BJ (cell line): ENCODE data around the gene CEP63. TPM values are rescaled to one million over a fixed set of nuclear protein-coding genes. Genes with fewer than 3 reads are reported as not detected.

ENCODE experiments used
- CTCF ChIA-PET: fragments of 350-600 bp; formaldehyde crosslinking; extraction: SDS; loops from one replicate; lab custom pipeline; 2021; ENCODE audit warnings: antibody characterized with exemption, inconsistent platforms; lab: Yijun Ruan, JAX
- POLR2A ChIA-PET: fragments of 300-600 bp; sonication (Branson Sonifier 250); formaldehyde crosslinking; extraction: SDS; loops from one replicate; lab custom pipeline; 2021; ENCODE audit warnings: antibody characterized with exemption; lab: Charles Lee
- DNase-seq: peaks from one replicate; pipeline ENCODE4 v3.0.0-alpha.2; 2011; ENCODE audit warnings: low read depth
- H3K27me3 ChIP-seq: 2 replicates; pipeline ENCODE4 v1.6.0; 2011; ENCODE audit warnings: low read length; ENCODE audit not compliant: control insufficient read depth, insufficient read depth
- H3K36me3 ChIP-seq: 2 replicates; pipeline ENCODE4 v1.5.1; 2011; ENCODE audit warnings: low read length; ENCODE audit not compliant: control insufficient read depth, insufficient read depth
- H3K4me3 ChIP-seq: 2 replicates; pipeline ENCODE4 v1.5.1; 2011; ENCODE audit warnings: low read depth, mild to moderate bottlenecking, control low read depth, low read length
- CTCF ChIP-seq: IDR thresholded peaks from 2 replicates; pipeline ENCODE4 v1.5.1; 2011; ENCODE audit warnings: low read depth, mild to moderate bottlenecking, control low read depth, inconsistent platforms, low read length, moderate library complexity; ENCODE audit not compliant: insufficient read depth
- polyA plus RNA-seq: library from polyadenylated mRNA; depleted of rRNA; stranded (reverse); fragments of >200 nt; gene quantifications from 2 replicates; pipeline ENCODE4 v1.2.3, GENCODE V29; 2011

The CEP63 gene
- polyA plus RNA-seq, 1 experiment = 6.4 TPM

GRCh38 chr3:134505485-134505884 is 19.6 kb downstream of the CEP63 start:
- CTCF ChIA-PET = no interaction called here
- no peak for TF ChIP-seq CTCF
- Histone ChIP-seq H3K4me3 (no peak overlapping the region), H3K36me3 (peaks cover 1% of the 10 kb centered on the region), H3K27me3 (no peaks in the 10 kb centered on the region)
- POLR2A ChIA-PET = no interaction called here
- no peak for DNase-seq

- H3K27me3 ChIP-seq = no peaks in the 10 kb centered on the region
- no peak overlapping the region for H3K4me3 ChIP-seq
- CTCF ChIA-PET = no interaction called here
- no peak for DNase-seq
- no peak for TF ChIP-seq CTCF
- H3K36me3 ChIP-seq = peaks cover 2% of the 10 kb centered on the region
- POLR2A ChIA-PET = no interaction called here
Observed at GRCh38 chr3:134511500-134511899, 25.6 kb downstream of the CEP63 start.

GRCh38 chr3:134516905-134517304 is 31.0 kb downstream of the CEP63 start:
- Histone ChIP-seq H3K36me3 (no peaks in the 10 kb centered on the region; the same call in 1 of the 2 replicates), H3K27me3 (no peaks in the 10 kb centered on the region), H3K4me3 (no peak overlapping the region)
- TF ChIP-seq CTCF = no peak
- DNase-seq = no peak
- CTCF ChIA-PET = interaction anchor here (0.6 to 0.8 kb wide), 2 partner anchors 12 to 470 kb away, joined by 3 to 4 read pairs; no protein-coding TSS in a partner anchor
- POLR2A ChIA-PET = no interaction called here

- H3K4me3 ChIP-seq = no peak overlapping the region
- no peaks in the 10 kb centered on the region for H3K27me3 ChIP-seq
- CTCF ChIA-PET = no interaction called here
- H3K36me3 ChIP-seq = no peaks in the 10 kb centered on the region
- POLR2A ChIA-PET = interaction anchor here (0.6 kb wide), 1 partner anchor 1929 kb away, joined by 4 read pairs; no protein-coding TSS in a partner anchor
- TF ChIP-seq CTCF = no peak
- DNase-seq = peak; percentile 10
Observed at GRCh38 chr3:134517791-134518190, 31.9 kb downstream of the CEP63 start.

- no peak for TF ChIP-seq CTCF
- no peak for DNase-seq
- ChIA-PET POLR2A (no interaction called here), CTCF (no interaction called here)
- no peaks in the 10 kb centered on the region for H3K27me3 ChIP-seq
- H3K4me3 ChIP-seq = no peak overlapping the region
- no peaks in the 10 kb centered on the region for H3K36me3 ChIP-seq
Observed at GRCh38 chr3:134522541-134522940, 36.7 kb downstream of the CEP63 start.
